NCI-H2196 (cell line): Measurements from ENCODE around the gene AP1G2.

Experiments
- DNase-seq: peaks from one replicate; lab custom pipeline; 2025; ENCODE audit not compliant: unreplicated experiment; lab: John Stamatoyannopoulos, UW

The AP1G2 gene

DNA sequence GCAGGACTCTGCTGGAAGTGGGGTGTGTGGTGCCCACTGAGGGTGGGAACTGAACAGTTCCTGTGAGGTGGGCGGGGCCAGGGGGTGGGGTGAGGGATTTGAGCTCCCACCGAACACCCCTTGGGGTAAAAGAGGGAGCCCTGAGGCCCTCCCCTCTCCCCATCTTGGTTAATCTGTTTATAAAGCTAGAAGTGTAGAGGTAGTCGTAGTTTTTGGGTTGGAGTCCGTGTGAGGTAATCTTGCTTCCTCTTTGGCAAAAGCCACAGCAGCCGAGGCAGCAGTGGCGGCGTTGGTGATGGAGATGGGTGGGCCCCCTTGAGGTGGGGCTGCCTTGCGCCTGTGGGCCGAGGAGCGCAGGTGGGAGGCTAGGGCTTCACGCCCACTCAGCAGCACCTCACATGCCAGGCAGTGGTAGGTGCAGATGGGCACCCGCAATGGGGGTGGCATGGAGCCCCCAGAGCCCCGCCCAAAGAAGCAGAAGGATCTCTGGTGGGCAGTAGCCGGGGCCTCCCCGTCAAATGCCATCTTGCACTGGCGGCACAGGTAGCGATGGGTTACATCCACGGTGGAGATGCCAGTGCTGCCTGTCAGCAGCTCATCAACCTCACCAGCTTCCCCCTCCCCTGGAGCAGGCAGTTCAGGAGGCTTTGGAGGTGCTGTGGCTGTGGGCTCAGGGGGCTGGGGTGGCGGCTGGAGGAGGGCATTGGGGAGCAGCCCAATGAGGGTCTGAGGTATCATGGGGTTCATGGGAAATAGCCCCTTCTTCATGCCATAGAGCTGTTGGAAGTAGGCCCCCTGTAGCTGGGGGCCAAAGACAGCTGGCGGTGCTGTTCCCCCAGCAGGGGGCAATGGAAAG, 45.6 kb downstream of the AP1G2 start:
- no peak for DNase-seq

DNA sequence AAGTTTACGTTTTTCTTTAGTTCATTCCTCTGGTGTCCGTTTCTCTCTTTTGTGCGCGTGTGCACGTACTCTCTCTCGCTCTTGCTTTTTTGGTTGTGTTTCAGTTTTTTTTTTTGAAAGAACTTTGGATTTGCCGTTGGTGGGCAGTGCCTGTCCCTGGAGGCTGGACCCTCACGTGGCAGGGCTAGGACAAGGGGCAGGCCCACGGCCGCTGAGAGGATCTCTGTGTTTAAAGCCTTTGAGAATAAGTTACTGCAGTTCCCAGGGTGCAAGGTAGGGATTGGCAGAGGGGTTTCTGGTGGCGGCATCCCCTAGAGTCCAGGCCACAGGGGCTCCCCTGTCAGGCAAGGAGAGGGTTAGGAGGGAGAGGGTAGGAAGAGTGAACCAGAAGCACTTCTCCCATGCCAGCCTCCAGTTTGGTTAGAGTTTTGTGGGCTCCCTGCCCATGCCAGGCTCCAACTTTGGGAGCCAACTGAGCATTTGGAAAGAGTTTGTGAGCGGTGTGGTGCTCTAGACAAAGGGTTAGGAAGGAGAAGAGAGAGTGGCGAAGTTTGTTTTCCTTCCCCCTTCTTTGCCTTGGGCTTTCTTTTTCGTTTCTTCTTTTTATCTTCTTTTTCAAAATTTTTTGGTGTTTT, 46.6 kb downstream of the AP1G2 start:
- DNase-seq, result no peak

DNA sequence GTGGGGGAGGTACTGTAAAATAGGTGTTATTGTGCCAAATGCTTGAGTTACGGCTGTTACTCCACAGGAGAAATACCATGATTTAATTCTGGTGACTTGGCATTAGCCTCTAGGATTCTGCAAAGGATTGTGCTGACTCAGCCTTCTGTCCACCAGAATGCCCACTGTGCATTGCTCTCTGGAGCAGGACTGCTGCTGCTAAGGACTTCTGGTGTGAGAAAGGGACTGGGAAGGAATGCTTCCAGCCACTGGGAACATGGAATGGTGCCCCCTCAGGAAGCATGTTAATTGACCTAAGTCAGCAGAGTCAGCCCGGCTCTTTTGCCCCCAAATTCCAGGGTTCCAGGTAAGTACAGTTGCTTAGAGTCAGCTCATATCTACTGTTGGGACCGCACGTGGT, 48.9 kb downstream of the AP1G2 start:
- DNase-seq, result no peak

DNA sequence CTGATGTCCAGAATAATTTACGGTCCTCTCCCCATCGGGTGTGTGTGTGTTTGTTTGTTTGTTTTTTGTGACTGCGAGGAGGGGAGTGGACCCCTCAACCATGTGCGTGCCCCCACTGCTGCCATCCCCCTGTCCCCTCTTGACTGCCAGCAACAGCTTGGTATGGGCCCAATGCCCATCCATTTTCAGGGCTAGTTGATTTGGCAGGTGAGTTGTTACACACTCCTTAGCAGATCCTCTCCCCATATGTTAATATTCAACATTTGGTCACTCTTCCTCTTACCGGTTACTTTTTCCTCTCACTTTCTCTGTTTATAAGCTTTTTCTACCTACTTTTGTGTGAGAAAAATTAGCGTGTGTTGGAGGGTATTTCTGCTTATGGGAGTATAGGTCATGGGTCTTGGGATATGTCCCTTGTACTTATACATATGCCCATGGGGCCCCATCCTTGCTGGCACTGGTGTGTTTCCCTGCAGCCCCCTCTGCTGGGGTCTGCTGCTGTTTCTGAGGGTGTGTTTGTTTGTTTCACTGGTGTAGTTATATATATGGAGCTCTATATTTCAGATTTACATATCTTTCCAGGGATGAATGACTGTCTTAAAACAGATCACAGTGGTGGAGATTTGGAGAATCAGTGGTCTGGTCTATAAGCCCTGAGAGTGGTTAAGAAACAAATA, 49.8 kb downstream of the AP1G2 start:
- no peak for DNase-seq

DNA sequence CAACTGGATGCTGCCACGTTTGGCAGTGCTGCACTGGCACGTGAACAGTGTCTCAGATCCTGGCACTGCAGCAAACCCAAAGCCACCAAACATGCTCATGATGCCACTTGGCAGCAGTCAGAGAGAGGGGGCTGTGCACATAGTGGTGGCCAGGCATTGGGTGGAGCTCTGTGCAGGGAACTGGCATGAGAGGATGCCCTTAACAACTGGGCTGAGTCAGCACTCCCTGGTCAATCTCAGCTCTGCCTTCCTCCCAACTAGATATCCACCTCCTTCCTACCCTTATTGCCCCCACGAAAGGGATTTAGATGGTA, 53.0 kb downstream of the AP1G2 start:
- peak; percentile 91 for DNase-seq

DNA sequence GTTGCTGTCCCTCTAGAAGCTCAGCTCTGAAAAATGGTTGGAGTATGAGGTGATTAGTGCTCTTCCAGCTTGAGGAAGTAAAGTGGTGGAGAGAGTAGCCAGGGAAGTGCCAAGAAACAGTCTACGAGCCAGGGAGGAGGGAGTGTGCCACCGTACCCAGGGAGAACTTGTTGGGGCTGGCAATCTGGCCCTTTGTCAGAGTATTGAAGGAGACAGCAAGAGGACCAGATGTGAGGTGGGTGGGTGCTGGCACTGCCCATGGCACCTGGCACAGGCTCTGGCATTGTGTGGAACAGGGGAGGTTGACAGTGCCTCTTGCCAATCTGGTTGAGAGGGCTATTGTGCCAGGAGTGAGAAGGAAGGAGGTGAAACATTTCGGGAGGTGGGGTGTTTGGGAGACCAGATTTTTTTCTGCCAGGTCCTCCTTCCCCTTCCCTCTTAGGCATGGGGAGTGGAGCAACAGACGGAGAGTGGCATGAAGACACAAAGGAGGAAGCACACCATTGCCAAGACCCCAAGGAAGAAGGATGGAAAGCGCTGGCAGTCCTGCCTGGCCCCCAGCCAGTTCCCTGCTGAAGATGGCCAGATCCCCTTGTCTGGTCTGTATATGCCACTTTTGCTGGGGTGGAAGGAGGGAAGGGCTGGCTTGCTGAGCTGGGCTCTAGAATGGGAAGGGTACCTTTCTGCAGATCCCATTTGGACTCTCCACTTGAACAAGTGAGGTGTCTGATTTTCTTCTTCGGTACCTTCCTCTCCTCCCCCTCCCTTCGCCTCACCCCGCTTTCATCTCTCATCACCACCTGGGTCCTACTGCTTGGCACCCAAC, 53.6 kb downstream of the AP1G2 start:
- peak; percentile 81 for DNase-seq

DNA sequence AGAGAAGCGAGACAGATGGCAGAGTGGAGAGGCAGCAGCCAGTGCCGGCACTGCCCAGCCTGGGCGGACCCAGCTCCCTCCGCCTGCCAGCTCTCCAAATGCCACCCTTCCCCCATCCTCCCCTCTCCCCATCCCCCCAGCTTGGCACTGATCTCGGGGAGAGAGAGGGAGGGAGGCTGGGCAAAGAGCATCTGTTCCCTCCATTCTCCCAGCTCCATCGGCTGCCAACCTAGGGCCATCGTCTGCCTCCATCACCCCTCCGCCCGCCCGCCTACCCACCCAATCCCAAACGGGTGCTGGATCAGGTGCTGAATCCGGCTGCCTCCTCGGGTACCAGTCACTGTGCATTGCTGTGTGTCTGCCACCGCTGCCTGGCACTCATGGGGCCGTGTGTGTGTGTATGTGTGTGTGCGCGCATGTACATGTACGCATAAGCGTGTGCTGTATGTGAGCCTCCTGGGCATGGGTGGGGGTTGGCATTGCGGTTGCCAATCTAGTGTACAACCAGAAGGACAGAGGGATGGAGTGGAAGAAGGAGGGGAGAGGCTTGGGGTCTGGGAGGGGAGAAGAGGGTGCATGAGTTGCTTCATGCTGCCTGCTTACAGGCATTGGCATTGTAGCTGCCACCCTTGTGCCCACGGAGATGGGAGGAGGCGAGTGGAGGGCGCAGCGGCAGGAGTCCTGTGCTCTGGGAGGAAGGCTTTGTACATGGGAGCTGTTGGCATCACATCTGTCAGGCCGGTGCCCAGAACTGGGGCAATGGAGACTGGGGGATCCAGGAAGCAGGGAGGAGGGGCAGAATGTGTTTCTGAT, 54.4 kb downstream of the AP1G2 start:
- DNase-seq, result peak; percentile 81

DNA sequence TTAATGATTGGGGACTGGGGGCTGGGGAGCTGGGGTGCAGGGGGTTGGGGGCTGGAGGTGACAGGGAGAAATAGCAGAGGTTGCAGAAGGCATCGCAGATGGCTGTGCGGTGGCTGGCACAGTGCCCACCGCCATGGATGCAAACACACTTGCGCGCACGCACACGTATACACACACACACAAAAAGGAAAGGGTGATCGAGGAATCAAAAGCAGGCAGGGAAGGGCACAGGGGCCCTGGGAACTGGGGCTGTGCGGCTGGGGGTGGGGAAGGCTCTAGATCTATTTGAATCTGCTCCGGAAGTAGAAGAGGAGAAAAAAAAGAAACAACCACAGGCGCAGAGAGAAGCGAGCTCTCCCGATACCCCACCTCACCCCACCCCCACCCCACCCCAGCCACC, 55.4 kb downstream of the AP1G2 start:
- DNase-seq, result peak; percentile 52
